GM19043 (cell line): ENCODE measurements around the gene DNAJC4.
A peak's percentile ranks its signal among the peaks of the same experiment; 100 is the strongest.

ENCODE experiments used
- ATAC-seq: cut with Tn5 transposase; IDR thresholded peaks from one replicate; pipeline ENCODE4 v1.9.1; 2021; ENCODE audit warnings: low read depth; ENCODE audit not compliant: unreplicated experiment

DNAJC4 gene

DNA sequence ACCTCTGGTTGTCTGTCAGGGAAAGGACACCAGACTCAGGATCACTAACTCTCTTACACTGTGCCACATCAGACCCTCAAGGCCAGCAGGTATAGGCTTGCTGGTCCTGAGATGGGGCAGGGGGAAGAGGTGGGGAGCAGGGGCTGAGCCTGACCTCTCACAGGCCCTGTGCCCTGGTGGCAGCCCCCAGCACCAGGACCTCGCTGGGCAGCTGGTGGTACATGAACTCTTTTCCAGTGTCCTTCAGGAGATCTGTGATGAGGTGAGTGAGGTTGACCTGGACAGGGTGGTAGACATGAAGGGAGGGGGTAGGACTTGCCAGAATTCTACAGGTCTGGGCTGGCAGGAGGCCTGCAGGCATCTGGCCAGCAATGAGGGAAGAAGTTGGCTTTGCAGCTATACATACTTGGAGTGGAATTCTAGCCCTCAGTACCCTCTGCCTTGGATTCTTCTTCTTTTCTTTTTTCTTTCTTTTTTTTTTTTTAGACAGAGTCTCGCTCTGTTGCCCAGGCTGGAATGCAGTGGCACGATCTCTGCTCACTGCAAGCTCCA lies 2.9 kb upstream of the DNAJC4 start:
- ATAC-seq: no peak

DNA sequence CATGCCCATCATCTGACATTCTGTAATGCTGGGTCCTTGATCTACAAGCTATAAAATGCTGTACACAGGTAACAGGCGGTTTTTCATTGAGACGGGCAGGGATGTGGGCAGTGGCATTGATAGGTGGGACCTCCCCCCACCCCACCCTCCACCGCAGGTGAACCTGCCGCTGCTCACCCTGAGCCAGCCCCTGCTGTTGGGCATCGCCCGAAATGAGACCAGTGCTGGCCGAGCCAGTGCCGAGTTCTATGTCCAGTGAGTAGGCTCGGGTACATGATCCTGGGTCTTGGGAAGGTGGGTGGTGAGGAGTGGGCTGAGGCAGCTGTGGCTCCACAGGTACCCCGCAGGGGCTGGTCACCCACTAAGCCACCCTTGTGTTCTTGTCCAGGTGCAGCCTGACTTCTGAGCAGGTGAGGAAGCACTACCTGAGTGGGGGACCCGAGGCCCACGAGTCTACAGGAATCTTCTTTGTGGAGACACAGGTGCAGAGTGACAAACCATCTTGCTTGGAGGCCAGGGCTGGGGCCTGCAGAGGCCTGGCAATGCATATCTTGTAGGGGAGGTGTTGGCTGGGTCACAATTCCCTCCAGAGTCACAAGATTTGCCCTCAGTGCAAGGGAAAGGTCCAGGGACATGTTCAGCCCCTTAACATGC lies 1.1 kb upstream of the DNAJC4 start:
- no peak for ATAC-seq

DNA sequence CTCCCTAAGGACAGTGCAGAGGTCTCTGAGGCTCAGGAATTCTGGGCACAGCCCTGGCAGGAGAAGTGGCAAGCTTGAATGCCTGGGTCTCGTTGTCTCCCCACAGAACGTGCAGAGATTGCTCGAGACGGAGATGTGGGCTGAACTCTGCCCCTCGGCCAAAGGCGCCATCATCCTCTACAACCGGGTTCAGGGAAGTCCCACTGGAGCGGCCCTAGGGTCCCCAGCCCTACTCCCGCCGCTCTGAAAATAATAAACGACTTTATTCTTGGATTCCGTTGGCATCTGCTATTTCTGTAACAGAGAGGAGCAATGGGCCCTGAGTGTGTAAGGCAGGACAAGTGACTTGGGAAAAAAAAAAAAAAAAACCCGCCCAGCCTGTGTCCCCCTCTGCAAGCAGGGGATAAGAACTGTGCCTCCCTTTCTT lies 591 bp upstream of the DNAJC4 start:
- ATAC-seq: no peak

DNA sequence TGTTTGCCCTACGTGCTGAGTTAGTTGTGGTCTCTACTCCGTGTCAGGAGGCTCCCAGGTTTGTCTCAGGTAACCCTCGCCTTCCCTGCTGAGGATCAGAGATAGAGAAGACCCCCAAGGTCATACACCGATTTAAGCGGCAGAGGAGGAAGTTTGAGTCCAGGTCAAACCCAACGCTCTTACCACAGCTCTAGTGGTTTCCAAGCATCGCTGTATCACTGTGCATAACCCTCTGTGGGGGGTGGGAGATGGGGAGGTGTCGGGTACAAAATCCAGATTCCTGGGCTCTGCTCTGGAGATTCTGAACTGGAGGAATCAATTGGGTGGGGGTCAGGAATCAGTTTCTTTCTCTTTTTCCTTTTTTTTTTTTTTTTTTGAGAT lies 627 bp downstream of the DNAJC4 start:
- ATAC-seq: no peak

DNA sequence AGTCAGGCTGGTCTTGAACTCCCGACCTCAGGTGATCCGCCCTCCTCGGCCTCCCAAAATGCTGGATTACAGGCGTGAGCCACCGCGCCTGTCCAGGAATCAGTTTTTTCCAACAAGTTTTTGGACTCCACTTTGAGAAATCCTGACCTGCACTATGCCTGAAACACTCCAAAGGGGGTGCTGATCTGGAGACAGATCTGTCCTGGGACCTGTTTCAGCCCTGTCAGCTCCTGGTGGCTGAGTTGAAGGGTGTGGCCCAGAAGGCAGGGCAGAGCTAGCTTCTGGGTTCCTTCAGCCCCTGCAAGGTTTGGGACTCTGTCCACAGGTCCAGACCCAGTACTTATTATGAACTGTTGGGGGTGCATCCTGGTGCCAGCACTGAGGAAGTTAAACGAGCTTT lies 1.2 kb downstream of the DNAJC4 start:
- no peak for ATAC-seq

DNA sequence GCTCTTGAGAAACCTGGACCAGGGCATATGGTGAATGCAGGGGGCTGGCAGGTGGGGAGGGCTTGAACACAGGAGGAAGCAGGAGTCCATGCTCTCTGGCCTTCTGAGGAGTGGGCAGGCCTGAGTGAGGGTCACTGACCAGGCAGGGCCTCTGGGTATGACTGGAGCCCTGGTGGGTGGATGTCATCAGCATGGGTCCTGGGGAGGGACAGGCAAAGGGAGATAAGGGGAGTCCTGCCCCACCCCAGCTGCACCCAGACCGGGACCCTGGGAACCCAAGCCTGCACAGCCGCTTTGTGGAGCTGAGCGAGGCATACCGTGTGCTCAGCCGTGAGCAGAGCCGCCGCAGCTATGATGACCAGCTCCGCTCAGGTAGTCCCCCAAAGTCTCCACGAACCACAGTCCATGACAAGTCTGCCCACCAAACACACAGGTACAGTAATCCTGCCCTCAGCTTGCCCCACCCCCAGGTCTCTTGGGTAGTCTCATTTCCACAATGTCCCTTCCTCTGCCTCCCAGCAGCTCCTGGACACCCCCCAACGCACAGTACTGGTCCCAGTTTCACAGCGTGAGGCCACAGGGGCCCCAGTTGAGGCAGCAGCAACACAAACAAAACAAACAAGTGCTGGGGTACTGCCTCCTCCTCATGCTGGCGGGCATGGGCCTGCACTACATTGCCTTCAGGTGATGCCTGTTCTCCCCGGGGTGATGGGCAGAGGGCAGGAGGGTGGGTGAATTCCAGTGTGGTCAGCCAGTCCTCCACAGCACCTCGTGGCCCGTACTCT lies 2.0 kb downstream of the DNAJC4 start:
- ATAC-seq: no peak

DNA sequence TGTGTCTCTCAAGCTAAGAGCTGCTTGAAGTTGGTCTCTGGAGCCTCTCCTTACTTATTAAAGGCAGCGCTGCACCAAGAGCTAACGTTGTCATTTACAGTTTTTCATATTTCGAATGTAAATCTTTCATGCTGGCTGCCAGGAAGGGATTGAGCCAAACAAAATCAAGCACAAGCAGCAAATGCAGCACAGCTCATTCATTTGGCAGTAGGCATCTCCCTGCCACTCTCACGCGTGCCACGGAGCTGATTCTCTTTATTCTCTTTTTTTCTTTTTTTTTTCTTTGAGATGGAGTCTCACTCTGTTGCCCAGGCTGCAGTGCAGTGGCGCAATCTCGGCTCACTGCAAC lies 2.6 kb downstream of the DNAJC4 start:
- no peak for ATAC-seq

DNA sequence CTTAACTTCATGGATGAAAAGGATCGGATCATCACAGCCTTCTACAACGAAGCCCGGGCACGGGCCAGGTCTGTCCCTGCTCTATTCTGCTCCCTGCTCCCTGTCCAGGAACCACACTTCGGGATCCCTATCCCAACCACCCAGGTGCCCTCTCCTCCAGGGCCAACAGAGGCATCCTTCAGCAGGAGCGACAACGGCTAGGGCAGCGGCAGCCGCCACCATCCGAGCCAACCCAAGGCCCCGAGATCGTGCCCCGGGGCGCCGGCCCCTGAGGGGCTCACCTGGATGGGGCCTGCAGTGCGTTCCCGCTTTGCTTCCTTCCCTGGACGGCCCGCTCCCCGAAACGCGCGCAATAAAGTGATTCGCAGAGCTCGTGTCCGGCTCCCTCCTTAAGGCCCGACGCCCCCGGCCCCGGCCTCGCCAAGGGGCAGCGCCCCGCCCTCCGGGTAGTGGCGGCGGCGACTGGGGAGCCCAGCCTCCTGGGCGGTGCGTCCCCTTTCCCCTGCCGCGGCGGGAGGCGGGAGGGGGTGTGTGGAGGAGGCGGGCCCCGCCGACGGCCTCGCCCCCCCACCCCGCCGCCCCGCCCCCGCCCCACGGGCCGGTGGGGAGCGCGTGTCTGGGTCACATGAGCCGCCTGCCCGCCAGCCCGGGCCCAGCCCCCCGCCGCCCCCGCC lies 3.7 kb downstream of the DNAJC4 start, which contains the start of gene VEGFB:
VEGFB (plus strand) TSS at position 672 of the 674 bp plus-strand sequence. CDS start 250 bp downstream, outside the sequence.
- ATAC-seq: no peak

DNA sequence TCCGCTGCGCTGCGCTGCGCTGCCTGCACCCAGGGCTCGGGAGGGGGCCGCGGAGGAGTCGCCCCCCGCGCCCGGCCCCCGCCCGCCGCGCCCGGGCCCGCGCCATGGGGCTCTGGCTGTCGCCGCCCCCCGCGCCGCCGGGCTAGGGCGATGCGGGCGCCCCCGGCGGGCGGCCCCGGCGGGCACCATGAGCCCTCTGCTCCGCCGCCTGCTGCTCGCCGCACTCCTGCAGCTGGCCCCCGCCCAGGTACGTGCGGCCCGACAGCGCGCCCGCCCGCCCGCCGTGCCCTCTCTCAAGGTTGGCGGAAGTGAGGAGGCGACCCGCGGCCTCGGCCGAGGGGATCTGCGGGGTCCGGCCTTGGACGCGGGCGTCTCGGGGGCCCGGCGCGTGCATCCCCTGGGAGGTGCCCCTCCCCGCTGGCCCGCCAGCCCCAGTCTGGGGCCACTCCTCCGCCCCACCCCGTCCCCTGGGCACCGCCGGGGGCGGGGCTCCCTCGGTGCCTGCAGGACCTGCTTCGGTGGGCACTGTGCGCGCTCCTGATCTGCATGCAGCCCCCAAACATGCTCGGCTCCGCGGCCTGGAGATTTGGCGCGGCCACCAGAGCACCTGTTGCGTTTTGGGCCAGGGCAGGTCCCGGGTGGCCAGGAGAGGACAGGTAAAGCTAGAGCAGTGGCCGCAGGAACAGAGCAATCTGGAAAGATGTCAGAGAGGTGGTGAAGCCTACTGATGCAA lies 4.5 kb downstream of the DNAJC4 start:
- ATAC-seq: no peak

DNA sequence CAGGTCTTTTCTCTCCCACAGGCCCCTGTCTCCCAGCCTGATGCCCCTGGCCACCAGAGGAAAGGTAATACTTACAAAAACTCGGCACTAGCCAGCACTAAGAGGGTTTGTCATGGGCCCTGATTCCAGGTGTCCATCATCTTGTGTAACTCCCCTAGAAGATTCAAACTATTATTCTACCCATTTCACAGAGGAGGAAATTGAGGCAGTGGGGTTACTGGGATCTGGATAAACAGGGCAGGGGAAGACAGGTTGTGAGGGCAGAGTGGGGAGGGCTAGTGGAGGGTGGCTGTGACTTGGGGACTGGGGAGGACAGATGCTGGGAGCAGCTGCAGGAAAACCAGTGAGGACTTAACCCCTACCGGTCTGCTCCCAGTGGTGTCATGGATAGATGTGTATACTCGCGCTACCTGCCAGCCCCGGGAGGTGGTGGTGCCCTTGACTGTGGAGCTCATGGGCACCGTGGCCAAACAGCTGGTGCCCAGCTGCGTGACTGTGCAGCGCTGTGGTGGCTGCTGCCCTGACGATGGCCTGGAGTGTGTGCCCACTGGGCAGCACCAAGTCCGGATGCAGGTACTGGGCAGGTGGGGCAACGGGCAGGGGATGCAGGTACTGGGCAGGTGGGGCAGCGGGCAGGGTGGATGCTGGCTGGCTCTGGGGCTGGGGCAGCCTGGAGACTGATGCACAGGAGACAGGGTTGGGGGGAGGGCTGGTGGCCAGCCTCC lies 5.3 kb downstream of the DNAJC4 start:
- no peak for ATAC-seq

DNA sequence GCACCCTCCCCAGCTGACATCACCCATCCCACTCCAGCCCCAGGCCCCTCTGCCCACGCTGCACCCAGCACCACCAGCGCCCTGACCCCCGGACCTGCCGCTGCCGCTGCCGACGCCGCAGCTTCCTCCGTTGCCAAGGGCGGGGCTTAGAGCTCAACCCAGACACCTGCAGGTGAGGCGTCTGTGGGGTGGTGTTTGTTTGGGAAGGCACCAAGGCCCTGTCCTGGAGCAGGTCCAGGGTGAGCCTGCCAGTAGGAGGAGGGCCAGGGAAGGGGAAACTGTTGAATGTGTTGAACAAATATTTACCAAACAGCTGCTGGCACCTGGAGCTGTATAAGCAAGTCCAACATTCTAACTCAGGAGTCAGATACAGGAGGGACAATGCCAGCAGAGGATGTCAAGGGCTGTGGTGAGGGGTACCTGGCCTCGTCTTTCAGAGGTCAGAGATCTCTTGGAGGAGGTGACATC lies 7.2 kb downstream of the DNAJC4 start:
- no peak for ATAC-seq

DNA sequence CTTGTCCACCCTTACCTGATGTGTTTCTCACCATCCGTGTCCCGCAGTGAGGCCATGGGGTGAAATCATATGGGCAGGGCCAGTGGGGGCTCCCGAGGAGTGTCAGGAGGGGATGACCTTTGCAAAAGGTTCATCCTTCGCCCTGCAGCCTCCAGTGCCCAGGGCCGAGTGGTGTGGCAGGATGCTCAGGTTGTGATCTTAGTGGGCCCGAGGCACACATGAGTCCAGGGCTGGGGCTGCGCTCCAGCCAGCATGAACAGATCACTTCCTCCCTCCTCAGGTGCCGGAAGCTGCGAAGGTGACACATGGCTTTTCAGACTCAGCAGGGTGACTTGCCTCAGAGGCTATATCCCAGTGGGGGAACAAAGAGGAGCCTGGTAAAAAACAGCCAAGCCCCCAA lies 7.7 kb downstream of the DNAJC4 start:
- ATAC-seq: no peak

DNA sequence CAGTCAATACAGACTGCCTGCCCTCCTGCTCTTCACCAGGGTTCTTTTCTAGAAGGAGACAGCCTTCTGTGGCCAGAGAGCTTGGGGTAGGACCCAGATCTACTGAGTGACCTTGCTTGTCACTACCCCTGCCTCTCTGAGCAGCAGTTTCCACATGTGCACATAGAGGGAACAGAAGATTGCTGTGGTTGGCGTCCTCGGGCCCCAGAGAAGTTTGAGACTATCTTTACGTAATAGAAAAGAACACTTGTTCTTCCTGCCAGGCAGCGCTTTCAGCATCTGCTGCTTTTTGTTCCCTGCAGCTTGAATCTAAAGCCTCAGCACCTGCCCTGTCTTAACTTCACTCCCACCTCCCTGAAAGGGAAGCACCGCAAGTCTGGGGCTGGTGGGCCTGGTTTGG lies 8.7 kb downstream of the DNAJC4 start:
- ATAC-seq: no peak

DNA sequence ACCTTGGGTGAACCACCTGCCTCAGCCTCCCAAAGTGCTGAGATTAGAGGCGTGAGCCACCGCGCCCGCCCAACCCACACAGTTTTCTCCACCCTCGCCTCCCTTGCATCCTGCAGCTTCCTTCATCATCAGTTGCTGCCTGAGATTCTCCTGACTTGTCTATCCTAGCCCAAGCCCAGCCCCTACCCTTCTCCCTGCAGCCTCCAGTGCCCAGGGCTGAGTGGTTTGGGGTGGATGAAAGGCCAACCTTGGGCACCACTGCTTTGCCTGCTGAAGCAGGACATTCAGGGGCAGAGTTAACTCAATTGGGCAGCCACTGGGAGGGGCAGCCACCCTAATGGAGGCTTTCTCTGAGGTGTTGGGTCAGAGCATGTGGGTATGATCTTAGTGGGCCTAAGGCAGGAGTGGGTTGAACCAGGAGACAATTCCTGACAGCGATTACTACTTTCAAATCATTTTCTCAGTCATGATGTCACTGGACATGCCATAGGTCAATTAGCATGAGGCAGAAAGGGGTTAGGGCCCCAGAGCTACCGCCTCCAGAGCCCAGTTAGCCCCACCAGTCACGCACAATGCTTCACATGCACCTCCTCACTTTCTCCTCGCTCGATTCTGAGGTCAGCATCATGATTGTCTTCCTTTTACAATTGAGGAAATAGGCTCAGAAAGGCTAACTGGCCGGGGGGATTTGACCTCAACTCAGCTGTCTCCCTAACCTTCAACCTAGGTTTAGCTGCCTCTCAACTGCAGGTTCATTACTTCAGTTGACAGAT lies 9.5 kb downstream of the DNAJC4 start:
- no peak for ATAC-seq

DNA sequence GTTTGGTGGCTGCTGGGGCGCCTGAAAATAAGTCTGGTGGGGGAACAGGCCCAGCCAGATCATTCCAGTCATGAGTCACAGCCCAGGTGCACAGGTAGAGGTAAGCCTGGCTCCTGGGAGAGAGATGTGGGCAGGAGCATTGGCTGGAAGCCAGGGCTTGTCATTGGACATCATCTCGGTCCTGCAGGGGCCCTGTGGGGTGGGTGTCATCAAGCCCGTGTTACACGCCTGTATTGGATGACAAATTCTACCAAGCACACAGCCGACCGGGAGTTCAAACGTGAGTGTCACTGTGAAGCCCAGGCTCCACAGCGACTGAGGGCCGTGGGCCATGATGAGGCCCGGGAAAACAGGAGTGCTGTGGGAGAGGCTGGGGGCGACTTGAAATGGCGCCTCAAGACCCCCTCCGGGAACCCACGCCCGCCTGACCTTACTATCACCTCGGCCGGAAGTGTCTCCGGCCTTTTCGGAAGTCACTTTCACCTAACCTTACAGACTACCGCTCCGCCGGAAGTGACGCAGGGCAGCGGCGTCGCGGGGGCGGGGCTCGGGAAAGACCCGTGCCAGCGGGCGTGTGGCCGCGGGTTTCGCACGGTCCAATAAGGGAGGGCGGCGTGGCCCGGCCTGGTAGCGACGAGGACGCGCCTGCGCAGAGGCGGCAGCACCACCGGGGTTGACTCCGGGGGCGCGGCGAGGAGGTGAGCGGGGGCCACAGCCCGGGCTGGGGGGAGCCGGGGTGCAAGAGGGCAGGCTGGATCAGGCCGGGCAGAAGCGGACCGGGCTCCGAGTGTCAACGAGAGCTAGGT lies 10.3 kb downstream of the DNAJC4 start, which contains the start of gene FKBP2:
FKBP2 (plus strand) TSS at position 661 of the 806 bp plus-strand sequence. CDS start 1,293 bp downstream, outside the sequence.
- ATAC-seq: peak; percentile 34

DNA sequence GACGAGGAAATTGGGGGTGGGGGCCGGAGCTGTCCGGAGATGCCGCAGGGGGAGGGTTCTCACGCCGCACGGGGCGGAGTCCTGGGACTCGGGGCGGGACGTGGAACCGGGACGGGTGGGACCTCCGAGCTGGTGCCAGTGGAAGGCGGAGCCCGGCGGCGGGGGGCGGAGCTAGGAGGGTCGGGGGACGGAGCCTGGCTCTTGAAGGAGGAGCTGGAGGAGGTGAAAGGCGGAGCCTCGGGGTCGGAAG lies 10.8 kb downstream of the DNAJC4 start:
- peak; percentile 56 for ATAC-seq

DNA sequence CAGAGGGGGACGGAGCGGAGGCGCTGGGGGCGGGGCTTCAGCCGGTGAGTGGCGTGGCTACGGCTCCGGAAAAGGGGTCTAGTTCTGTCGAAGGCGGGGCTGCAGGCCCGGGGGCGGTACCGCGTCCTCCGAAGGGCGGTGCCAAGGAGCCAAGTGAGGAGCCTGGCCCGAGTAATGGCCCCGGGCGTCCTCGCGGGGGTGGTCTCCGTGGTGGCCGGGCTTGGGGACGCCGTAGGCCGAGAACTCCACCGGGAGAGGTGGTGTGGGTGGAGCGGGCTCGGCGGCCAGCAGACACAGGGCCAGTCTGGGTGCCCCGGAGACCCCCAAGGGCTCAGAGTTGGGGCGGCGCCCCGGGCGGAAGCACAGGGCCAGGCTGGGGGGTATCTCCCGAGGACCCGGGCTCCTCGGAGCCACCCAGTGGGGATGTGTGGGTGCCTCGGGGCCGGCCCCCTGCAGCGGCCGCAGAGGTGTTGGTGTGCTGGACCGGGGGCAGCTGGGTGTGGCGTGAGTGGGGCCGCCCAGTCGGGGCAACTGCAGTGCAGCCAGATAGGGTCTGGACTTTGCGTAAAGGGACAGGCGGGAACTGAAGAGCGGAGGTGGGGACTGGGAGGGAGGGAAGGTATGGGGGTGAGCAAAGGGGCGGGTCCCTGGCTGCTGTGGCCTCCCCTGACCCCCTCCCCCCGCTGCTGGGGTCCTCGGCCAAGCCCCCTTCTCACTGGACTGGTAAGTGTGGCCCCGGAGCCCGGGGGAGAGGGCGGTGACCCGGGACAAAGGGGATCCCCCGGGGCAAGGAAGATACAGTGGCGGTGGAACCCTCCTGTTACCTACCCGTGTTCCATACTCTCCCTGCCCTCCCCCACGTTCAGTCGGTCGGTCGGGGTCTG lies 11.4 kb downstream of the DNAJC4 start:
- ATAC-seq: peak; percentile 53
